ENCODE measurements around the gene RTTN. TPM values are rescaled to one million over a fixed set of nuclear protein-coding genes. Genes with fewer than 3 reads are reported as not detected.
A peak's percentile ranks its signal among the peaks of the same experiment; 100 is the strongest.
"Not testable (repeated sequence)": the region's sequence is repeated elsewhere in the genome, so short reads cannot be mapped to it uniquely, and the experiment has no call there.

The RTTN gene
- total RNA-seq: 10 to 100 TPM; 22.3 to 35.4 TPM
- 20.9 TPM for polyA plus RNA-seq (2013, experiment 1 of 2)
- polyA plus RNA-seq (2013, experiment 2 of 2): 21.4 TPM
- long read RNA-seq, experiment 1, partial matches to known transcripts: 4 of 6 reads
- long read RNA-seq, experiment 1, other reads (novel, unspliced or antisense): 2 of 6 reads
- long read RNA-seq, experiment 2, full-length matches to known transcripts: 4 of 16 reads
- long read RNA-seq, experiment 2, partial matches to known transcripts: 5 of 16 reads
- long read RNA-seq, experiment 2, other reads (novel, unspliced or antisense): 7 of 16 reads
- long read RNA-seq, experiment 3, full-length matches to known transcripts: 1 of 22 reads
- long read RNA-seq, experiment 3, partial matches to known transcripts: 16 of 22 reads
- long read RNA-seq, experiment 3, other reads (novel, unspliced or antisense): 5 of 22 reads
- long read RNA-seq, experiment 4, partial matches to known transcripts: 1 of 1 reads
- long read RNA-seq, experiment 4, other reads (novel, unspliced or antisense): 0 of 1 reads

GRCh38 chr18:70205421-70206397 is at the start of gene RTTN:
Gene RTTN (minus strand): TSS chr18:70205687. CDS start chr18:70205658, 29 bp downstream.
- no peak for TF ChIP-seq CTCF (conservative IDR thresholded peaks at IDR 0.05)

GRCh38 chr18:70250781-70251180 is 45.3 kb upstream of the RTTN start:
- Mint-ChIP-seq H3K9me3 (peaks cover 4% of the 10 kb centered on the region), H3K27ac (no peak overlapping the region)

More at GRCh38 chr18:70205421-70206397, at the start of gene RTTN:
- peak within 1 kb of the TSS; percentile 90 for H3K4me3 ChIP-seq (ENCODE audit: low read length)
- WGBS, 2 experiments (ENCODE audit: insufficient coverage in 1 of 2, insufficient read length in 1 of 2): 1% methylated on average over 40 to 78 of the region's 78 CpGs
- H3K4me1 ChIP-seq (ENCODE audit: control insufficient read depth, insufficient read depth, low read length): no peaks in the 10 kb centered on the region
- Mint-ChIP-seq H3K36me3 (ENCODE audit: low read depth) (peaks cover 11% of the 10 kb centered on the region), H3K27me3 (ENCODE audit: insufficient read depth) (peaks cover 14% of the 10 kb centered on the region), H3K4me3 (peak within 1 kb of the TSS; percentile 84), H3K27ac (peak within 1 kb of the TSS; percentile 100), H3K4me1 (peaks cover 12% of the 10 kb centered on the region), H3K9me3 (no peaks in the 10 kb centered on the region)
- H3K36me3 ChIP-seq (ENCODE audit: control insufficient read depth, insufficient read depth, low read length): peaks cover 16% of the 10 kb centered on the region
- DNase-seq: peak; percentile 98
- H3K9ac ChIP-seq (ENCODE audit: extremely low read depth, low read length, poor library complexity, severe bottlenecking): peak within 1 kb of the TSS; percentile 81
- H3K27ac ChIP-seq (ENCODE audit: low read depth, low read length): peak within 1 kb of the TSS; percentile 99
- no peaks in the 10 kb centered on the region for H3K9me3 ChIP-seq (ENCODE audit: control insufficient read depth, low read length)
- H3K27me3 ChIP-seq (ENCODE audit: control insufficient read depth, insufficient read depth, low read length, poor library complexity, severe bottlenecking): peaks cover 25% of the 10 kb centered on the region

GRCh38 chr18:70249861-70250260 is 44.4 kb upstream of the RTTN start:
- H3K27ac Mint-ChIP-seq; H3K4me1 Mint-ChIP-seq; H3K9ac ChIP-seq (ENCODE audit: extremely low read depth, low read length, poor library complexity, severe bottlenecking); H3K9me3 ChIP-seq (ENCODE audit: control insufficient read depth, low read length); H3K36me3 ChIP-seq (ENCODE audit: control insufficient read depth, insufficient read depth, low read length); H3K4me3 ChIP-seq (ENCODE audit: low read length); H3K4me1 ChIP-seq (ENCODE audit: control insufficient read depth, insufficient read depth, low read length); H3K36me3 Mint-ChIP-seq (ENCODE audit: low read depth); H3K9me3 Mint-ChIP-seq; H3K27ac ChIP-seq (ENCODE audit: low read depth, low read length); H3K27me3 Mint-ChIP-seq (ENCODE audit: insufficient read depth); H3K4me3 Mint-ChIP-seq; DNase-seq; H3K27me3 ChIP-seq (ENCODE audit: control insufficient read depth, insufficient read depth, low read length, poor library complexity, severe bottlenecking): not testable (repeated sequence)
- WGBS, 2 experiments (ENCODE audit: insufficient coverage in 1 of 2, insufficient read length in 1 of 2): 97% methylated on average over 10 to 18 of the region's 18 CpGs

More at GRCh38 chr18:70250781-70251180, 45.3 kb upstream of the RTTN start:
- no peak overlapping the region for H3K27ac ChIP-seq (ENCODE audit: low read depth, low read length)
- no peaks in the 10 kb centered on the region for H3K36me3 ChIP-seq (ENCODE audit: control insufficient read depth, insufficient read depth, low read length)
- H3K4me1 ChIP-seq (ENCODE audit: control insufficient read depth, insufficient read depth, low read length): no peaks in the 10 kb centered on the region
- H3K9me3 ChIP-seq (ENCODE audit: control insufficient read depth, low read length): no peaks in the 10 kb centered on the region
- H3K27me3 Mint-ChIP-seq (ENCODE audit: insufficient read depth): no peaks in the 10 kb centered on the region
- TF ChIP-seq CTCF (conservative IDR thresholded peaks at IDR 0.05): no peak
- WGBS, 2 experiments (ENCODE audit: insufficient coverage in 1 of 2, insufficient read length in 1 of 2): 96 to 97% methylated on average over 12 of the region's 12 CpGs
- H3K4me3 ChIP-seq (ENCODE audit: low read length): no peak overlapping the region
- H3K27me3 ChIP-seq (ENCODE audit: control insufficient read depth, insufficient read depth, low read length, poor library complexity, severe bottlenecking): no peaks in the 10 kb centered on the region
- no peak overlapping the region for H3K9ac ChIP-seq (ENCODE audit: extremely low read depth, low read length, poor library complexity, severe bottlenecking)
- no peaks in the 10 kb centered on the region for H3K36me3 Mint-ChIP-seq (ENCODE audit: low read depth)
- DNase-seq: no peak
- H3K4me1 Mint-ChIP-seq: no peaks in the 10 kb centered on the region
- H3K4me3 Mint-ChIP-seq: no peak overlapping the region
